ENCODE results near the gene JAKMIP2. TPM values are rescaled to one million over a fixed set of nuclear protein-coding genes. Genes with fewer than 3 reads are reported as not detected.

JAKMIP2 gene
- total and polyA plus RNA-seq, 2 donors (not counting 3 experiments of a cell fraction or from before 2014, with no cell fraction given), result not detected

DNA sequence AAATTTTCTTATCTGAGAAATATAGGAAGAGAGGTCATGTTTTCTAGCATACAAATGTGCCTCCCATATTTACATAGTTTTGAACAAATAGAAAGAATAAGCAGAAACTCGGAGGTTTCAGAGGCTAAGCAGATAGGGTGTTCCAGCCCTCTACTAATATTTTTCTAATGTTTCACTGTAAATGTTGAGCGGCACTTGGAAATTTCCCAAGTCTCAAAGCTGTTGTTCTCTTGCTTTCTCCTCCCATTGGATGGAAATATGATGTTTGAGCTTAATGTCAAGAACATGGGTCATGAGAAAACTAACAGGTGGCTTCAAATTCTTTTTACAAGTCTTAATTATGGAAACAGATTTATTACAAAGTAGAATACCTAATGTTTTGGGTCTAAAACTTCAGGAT, 43.8 kb upstream of the JAKMIP2 start:
- Histone ChIP-seq H3K4me2 (ENCODE audit: insufficient read depth, low read length) (no peak overlapping the region), H3K79me2 (ENCODE audit: control insufficient read depth, insufficient read depth, low read length) (no peaks in the 10 kb centered on the region), H3K4me3 (replicated peaks in 1 of 3; ENCODE audit: insufficient read depth in 1 of 3, low read depth in 1 of 3, low read length in 3 of 3) (no peak overlapping the region), H4K20me1 (replicated peaks; ENCODE audit: control insufficient read depth, extremely low read depth, insufficient read depth, low read length) (no peaks in the 10 kb centered on the region), H3K4me1 (ENCODE audit: control insufficient read depth, extremely low read depth, insufficient read depth, low read length) (no peaks in the 10 kb centered on the region), H3K36me3 (ENCODE audit: control insufficient read depth in 2 of 2, extremely low read depth in 1 of 2, insufficient read depth in 2 of 2, low read length in 2 of 2) (no peaks in the 10 kb centered on the region), H3K27me3 (ENCODE audit: control insufficient read depth in 2 of 2, insufficient read depth in 2 of 2, low read length in 2 of 2) (peaks cover 0 to 9% of the 10 kb centered on the region in 2 experiments), H3K9me1 (replicated peaks; ENCODE audit: control insufficient read depth, extremely low read depth, insufficient read depth, low read length) (no peaks in the 10 kb centered on the region), H3K9ac (replicated peaks; ENCODE audit: extremely low read depth, insufficient read depth, low read length) (no peak overlapping the region), H3K27ac (ENCODE audit: insufficient read depth, low read depth, low read length) (no peak overlapping the region), H3K9me3 (replicated peaks; ENCODE audit: control insufficient read depth, insufficient read depth, low read length) (no peaks in the 10 kb centered on the region), H2AFZ (ENCODE audit: low read depth, low read length) (no peak overlapping the region)
- DNase-seq (ENCODE audit: low read depth, low spot score) (no peak), FAIRE-seq (no peak)
- intact Hi-C loops (cut with micrococcal nuclease), result no loop called here
- ChIA-PET POLR2A (no interaction called here), CTCF (interaction anchor here (6.3 kb wide), 1 partner anchor 196 kb away, joined by 301 read pairs; no protein-coding TSS in a partner anchor)
- BruUV-seq (replicated peaks), result no TSS peak
- TF ChIP-seq GATA2 (IDR thresholded peaks at IDR 0.05; ENCODE audit: insufficient read depth, insufficient read length, low read depth, low read length), result no peak
- TF ChIP-seq MYC (IDR thresholded peaks at IDR 0.05; ENCODE audit: low read depth, low read length), result no peak
- TF ChIP-seq FOS (IDR thresholded peaks at IDR 0.05; ENCODE audit: borderline replicate concordance, insufficient read depth, low read length), result no peak
- TF ChIP-seq JUN (IDR thresholded peaks at IDR 0.05; ENCODE audit: borderline replicate concordance, insufficient read depth, insufficient read length, low read depth), result no peak
- TF ChIP-seq, protein P1, sequence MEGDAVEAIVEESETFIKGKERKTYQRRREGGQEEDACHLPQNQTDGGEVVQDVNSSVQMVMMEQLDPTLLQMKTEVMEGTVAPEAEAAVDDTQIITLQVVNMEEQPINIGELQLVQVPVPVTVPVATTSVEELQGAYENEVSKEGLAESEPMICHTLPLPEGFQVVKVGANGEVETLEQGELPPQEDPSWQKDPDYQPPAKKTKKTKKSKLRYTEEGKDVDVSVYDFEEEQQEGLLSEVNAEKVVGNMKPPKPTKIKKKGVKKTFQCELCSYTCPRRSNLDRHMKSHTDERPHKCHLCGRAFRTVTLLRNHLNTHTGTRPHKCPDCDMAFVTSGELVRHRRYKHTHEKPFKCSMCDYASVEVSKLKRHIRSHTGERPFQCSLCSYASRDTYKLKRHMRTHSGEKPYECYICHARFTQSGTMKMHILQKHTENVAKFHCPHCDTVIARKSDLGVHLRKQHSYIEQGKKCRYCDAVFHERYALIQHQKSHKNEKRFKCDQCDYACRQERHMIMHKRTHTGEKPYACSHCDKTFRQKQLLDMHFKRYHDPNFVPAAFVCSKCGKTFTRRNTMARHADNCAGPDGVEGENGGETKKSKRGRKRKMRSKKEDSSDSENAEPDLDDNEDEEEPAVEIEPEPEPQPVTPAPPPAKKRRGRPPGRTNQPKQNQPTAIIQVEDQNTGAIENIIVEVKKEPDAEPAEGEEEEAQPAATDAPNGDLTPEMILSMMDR (IDR thresholded peaks at IDR 0.05; ENCODE audit: extremely low read depth in 1 of 2, insufficient read depth in 1 of 2, low read depth in 1 of 2, low read length in 2 of 2), result no peak
- TF ChIP-seq POLR2AphosphoS5 (IDR thresholded peaks at IDR 0.05; ENCODE audit: insufficient read depth, low read depth, low read length), result no peak
- TF ChIP-seq EZH2 (IDR thresholded peaks at IDR 0.05; ENCODE audit: borderline replicate concordance, low read depth, low read length, severe bottlenecking), result no peak
- TF ChIP-seq, protein P2, sequence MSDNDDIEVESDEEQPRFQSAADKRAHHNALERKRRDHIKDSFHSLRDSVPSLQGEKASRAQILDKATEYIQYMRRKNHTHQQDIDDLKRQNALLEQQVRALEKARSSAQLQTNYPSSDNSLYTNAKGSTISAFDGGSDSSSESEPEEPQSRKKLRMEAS (IDR thresholded peaks at IDR 0.05; ENCODE audit: insufficient read depth, insufficient read length), result no peak
- no peak for TF ChIP-seq POLR2A (IDR thresholded peaks at IDR 0.05; ENCODE audit: low read depth, low read length)
- dilution Hi-C loops (cut with MboI; ENCODE audit: extremely low pct_ligation_motif_present, low sequenced_read_pairs), result no loop called here
